HepG2 (cell line): ENCODE measurements around the gene ATP1A1. TPM values are rescaled to one million over a fixed set of nuclear protein-coding genes. Genes with fewer than 3 reads are reported as not detected.

Source experiments
- FOSL2 ChIP-seq: sonication (generic); formaldehyde crosslinking; IDR thresholded peaks from 2 replicates; pipeline ENCODE4 v1.4.0; 2020; ENCODE audit warnings: missing genetic modification reagents
- FOXA3 ChIP-seq: IDR thresholded peaks from 2 replicates; pipeline ENCODE4 v1.6.1; 2016; ENCODE audit warnings: missing genetic modification reagents, missing compliant biosample characterization
- MTF1 ChIP-seq: sonication (generic); formaldehyde crosslinking; IDR thresholded peaks from 2 replicates; pipeline ENCODE4 v1.5.0; 2020; ENCODE audit warnings: missing genetic modification reagents
- ZNF614 ChIP-seq: IDR thresholded peaks from 2 replicates; pipeline ENCODE4 v1.6.1; 2018; ENCODE audit warnings: missing biosample characterization, missing genetic modification reagents, inconsistent platforms, borderline replicate concordance
- polyA plus RNA-seq, 8 experiments: library from polyadenylated mRNA; depleted of rRNA in 3 of 8; stranded (reverse) in 7 of 8; unstranded in 1 of 8; fragments of >200 nt; fragmentation: Illumina TruSeq in 4 of 8; extraction: Trizol in 4 of 8; gene quantifications; 2 replicates each; pipeline versions ENCODE4 v1.2.1 to v1.2.3, GENCODE V29; 2011 to 2016; ENCODE audit warnings: low read depth in 4 of 8, missing spikeins in 1 of 8, mixed read lengths in 1 of 8; ENCODE audit not compliant: insufficient read depth in 1 of 8
- total RNA-seq, 5 experiments: library from RNA; depleted of rRNA; stranded (reverse); fragments of >200 nt; fragmentation: Illumina TruSeq; extraction: Trizol; gene quantifications; 2 replicates each; pipeline ENCODE4 v1.2.3, GENCODE V29; 2016; ENCODE audit warnings: low read depth in 1 of 5
- TF ChIP-seq, protein P1 (sequence below): IDR thresholded peaks from 2 replicates; pipeline ENCODE4 v1.6.1; 2016; ENCODE audit warnings: low read depth, missing genetic modification reagents, missing compliant biosample characterization
- TF ChIP-seq, protein P2 (sequence below): sonication (generic); formaldehyde crosslinking; IDR thresholded peaks from 2 replicates; pipeline ENCODE4 v1.4.0; 2020; ENCODE audit warnings: missing genetic modification reagents
- TF ChIP-seq, protein P3 (sequence below): sonication (generic); formaldehyde crosslinking; IDR thresholded peaks from 2 replicates; pipeline ENCODE4 v1.5.0; 2020; ENCODE audit warnings: missing genetic modification reagents
- TF ChIP-seq, protein P4 (sequence below), 2 experiments: sonication (generic) in 1 of 2; formaldehyde crosslinking in 1 of 2; IDR thresholded peaks; 2 replicates each; pipeline versions ENCODE4 v1.5.1 to v1.6.1; 2011 to 2020; ENCODE audit warnings: borderline replicate concordance in 1 of 2, low read depth in 1 of 2, low read length in 1 of 2, mild to moderate bottlenecking in 1 of 2, missing genetic modification reagents in 1 of 2, moderate library complexity in 1 of 2
- TF ChIP-seq, protein P5 (sequence below): IDR thresholded peaks from 2 replicates; pipeline ENCODE4 v1.6.1; 2016

Gene ATP1A1
- total and polyA plus RNA-seq, 2 of the 13 experiments (the other 11 are each of a cell fraction or from before 2014, with no cell fraction given), result 280 to 705 TPM

DNA sequence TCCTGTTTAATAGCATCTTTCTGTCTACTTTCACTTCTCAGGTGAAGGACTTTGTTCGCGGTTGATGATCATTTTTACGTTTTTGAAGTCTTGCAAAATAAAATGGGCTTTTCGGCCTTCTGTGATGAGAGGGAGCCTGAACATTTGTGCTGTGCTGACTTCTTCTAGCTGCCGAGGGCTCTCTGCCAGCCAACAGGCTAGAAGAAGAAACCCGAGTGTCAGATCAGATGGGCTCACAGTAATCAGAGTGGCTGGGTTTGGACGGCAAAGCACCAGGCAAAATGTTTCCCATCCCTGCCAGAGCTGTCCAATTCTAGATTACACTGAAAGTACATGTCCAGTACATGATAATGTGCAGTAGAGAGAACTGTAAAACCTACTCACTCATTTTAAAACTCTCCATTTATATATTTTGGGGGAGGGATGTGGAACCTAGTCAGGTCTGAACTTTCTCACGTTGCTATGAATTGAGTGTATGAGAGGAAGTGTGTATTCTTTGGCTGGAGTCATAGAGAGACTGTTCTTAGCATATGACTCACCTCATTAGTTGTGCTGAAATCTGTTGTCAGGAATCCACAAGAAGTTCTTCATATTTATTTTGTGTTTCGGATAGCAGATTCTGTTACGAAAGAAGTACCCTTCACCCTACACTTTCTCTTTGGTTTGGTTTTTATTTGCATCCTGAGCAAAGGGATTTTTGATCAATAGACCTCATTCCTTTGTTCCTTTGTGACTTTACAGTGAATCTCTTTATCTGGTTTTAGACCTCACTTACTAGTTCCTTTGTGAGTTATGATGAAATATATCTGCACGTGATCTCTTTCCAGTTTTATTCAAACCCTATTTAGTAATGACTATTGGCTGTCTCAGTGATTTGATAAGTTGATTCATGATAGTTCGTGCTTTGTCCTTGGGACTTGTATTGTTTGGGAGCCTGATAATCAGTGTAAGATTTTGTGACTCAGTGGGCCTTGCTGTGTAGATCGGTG, 4.8 kb downstream of the ATP1A1 start (continued):
- TF ChIP-seq, protein P1, sequence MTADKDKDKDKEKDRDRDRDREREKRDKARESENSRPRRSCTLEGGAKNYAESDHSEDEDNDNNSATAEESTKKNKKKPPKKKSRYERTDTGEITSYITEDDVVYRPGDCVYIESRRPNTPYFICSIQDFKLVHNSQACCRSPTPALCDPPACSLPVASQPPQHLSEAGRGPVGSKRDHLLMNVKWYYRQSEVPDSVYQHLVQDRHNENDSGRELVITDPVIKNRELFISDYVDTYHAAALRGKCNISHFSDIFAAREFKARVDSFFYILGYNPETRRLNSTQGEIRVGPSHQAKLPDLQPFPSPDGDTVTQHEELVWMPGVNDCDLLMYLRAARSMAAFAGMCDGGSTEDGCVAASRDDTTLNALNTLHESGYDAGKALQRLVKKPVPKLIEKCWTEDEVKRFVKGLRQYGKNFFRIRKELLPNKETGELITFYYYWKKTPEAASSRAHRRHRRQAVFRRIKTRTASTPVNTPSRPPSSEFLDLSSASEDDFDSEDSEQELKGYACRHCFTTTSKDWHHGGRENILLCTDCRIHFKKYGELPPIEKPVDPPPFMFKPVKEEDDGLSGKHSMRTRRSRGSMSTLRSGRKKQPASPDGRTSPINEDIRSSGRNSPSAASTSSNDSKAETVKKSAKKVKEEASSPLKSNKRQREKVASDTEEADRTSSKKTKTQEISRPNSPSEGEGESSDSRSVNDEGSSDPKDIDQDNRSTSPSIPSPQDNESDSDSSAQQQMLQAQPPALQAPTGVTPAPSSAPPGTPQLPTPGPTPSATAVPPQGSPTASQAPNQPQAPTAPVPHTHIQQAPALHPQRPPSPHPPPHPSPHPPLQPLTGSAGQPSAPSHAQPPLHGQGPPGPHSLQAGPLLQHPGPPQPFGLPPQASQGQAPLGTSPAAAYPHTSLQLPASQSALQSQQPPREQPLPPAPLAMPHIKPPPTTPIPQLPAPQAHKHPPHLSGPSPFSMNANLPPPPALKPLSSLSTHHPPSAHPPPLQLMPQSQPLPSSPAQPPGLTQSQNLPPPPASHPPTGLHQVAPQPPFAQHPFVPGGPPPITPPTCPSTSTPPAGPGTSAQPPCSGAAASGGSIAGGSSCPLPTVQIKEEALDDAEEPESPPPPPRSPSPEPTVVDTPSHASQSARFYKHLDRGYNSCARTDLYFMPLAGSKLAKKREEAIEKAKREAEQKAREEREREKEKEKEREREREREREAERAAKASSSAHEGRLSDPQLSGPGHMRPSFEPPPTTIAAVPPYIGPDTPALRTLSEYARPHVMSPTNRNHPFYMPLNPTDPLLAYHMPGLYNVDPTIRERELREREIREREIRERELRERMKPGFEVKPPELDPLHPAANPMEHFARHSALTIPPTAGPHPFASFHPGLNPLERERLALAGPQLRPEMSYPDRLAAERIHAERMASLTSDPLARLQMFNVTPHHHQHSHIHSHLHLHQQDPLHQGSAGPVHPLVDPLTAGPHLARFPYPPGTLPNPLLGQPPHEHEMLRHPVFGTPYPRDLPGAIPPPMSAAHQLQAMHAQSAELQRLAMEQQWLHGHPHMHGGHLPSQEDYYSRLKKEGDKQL (CRISPR knock-in tag), result peak; percentile 12; the same call in 1 of the 2 replicates
- TF ChIP-seq FOXA3 (CRISPR knock-in tag) (peak; percentile 48; the same call in 1 of the 2 replicates), MTF1 (CRISPR knock-in tag) (no peak), ZNF614 (CRISPR knock-in tag) (no peak), FOSL2 (CRISPR knock-in tag) (peak; percentile 82)
- TF ChIP-seq, protein P2, sequence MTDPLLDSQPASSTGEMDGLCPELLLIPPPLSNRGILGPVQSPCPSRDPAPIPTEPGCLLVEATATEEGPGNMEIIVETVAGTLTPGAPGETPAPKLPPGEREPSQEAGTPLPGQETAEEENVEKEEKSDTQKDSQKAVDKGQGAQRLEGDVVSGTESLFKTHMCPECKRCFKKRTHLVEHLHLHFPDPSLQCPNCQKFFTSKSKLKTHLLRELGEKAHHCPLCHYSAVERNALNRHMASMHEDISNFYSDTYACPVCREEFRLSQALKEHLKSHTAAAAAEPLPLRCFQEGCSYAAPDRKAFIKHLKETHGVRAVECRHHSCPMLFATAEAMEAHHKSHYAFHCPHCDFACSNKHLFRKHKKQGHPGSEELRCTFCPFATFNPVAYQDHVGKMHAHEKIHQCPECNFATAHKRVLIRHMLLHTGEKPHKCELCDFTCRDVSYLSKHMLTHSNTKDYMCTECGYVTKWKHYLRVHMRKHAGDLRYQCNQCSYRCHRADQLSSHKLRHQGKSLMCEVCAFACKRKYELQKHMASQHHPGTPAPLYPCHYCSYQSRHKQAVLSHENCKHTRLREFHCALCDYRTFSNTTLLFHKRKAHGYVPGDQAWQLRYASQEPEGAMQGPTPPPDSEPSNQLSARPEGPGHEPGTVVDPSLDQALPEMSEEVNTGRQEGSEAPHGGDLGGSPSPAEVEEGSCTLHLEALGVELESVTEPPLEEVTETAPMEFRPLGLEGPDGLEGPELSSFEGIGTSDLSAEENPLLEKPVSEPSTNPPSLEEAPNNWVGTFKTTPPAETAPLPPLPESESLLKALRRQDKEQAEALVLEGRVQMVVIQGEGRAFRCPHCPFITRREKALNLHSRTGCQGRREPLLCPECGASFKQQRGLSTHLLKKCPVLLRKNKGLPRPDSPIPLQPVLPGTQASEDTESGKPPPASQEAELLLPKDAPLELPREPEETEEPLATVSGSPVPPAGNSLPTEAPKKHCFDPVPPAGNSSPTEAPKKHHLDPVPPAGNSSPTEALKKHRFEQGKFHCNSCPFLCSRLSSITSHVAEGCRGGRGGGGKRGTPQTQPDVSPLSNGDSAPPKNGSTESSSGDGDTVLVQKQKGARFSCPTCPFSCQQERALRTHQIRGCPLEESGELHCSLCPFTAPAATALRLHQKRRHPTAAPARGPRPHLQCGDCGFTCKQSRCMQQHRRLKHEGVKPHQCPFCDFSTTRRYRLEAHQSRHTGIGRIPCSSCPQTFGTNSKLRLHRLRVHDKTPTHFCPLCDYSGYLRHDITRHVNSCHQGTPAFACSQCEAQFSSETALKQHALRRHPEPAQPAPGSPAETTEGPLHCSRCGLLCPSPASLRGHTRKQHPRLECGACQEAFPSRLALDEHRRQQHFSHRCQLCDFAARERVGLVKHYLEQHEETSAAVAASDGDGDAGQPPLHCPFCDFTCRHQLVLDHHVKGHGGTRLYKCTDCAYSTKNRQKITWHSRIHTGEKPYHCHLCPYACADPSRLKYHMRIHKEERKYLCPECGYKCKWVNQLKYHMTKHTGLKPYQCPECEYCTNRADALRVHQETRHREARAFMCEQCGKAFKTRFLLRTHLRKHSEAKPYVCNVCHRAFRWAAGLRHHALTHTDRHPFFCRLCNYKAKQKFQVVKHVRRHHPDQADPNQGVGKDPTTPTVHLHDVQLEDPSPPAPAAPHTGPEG (CRISPR knock-in tag), result 0 out of 2 replicates have a peak, but pooled peaks have one; percentile 35
- TF ChIP-seq, protein P3, sequence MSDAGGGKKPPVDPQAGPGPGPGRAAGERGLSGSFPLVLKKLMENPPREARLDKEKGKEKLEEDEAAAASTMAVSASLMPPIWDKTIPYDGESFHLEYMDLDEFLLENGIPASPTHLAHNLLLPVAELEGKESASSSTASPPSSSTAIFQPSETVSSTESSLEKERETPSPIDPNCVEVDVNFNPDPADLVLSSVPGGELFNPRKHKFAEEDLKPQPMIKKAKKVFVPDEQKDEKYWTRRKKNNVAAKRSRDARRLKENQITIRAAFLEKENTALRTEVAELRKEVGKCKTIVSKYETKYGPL (CRISPR knock-in tag), result no peak
- TF ChIP-seq, protein P4, sequence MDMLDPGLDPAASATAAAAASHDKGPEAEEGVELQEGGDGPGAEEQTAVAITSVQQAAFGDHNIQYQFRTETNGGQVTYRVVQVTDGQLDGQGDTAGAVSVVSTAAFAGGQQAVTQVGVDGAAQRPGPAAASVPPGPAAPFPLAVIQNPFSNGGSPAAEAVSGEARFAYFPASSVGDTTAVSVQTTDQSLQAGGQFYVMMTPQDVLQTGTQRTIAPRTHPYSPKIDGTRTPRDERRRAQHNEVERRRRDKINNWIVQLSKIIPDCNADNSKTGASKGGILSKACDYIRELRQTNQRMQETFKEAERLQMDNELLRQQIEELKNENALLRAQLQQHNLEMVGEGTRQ (IDR thresholded peaks at IDR 0.05; ENCODE audit: low read depth, low read length), result peak; percentile 8; the same call in 1 of the 2 replicates
- TF ChIP-seq, protein P4 (CRISPR knock-in tag; IDR thresholded peaks at IDR 0.05; ENCODE audit: borderline replicate concordance), result no peak
- TF ChIP-seq, protein P5, sequence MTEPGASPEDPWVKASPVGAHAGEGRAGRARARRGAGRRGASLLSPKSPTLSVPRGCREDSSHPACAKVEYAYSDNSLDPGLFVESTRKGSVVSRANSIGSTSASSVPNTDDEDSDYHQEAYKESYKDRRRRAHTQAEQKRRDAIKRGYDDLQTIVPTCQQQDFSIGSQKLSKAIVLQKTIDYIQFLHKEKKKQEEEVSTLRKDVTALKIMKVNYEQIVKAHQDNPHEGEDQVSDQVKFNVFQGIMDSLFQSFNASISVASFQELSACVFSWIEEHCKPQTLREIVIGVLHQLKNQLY (CRISPR knock-in tag), result no peak
